Right atrium auricular region (tissue), 2 donors: ENCODE results near the gene ARHGEF1. TPM values are rescaled to one million over a fixed set of nuclear protein-coding genes. Genes with fewer than 3 reads are reported as not detected.

Source experiments
- DNase-seq: peaks from one replicate; pipeline ENCODE4 v3.0.0-alpha.2; 2019; ENCODE audit warnings: low spot score
- H3K27ac ChIP-seq, 2 donors: fragments of 200-600 bp; sonication (generic); 1 replicate in 1 of 2; 2 replicates in 1 of 2; pipeline ENCODE4 v1.5.1; 2016 to 2019
- H3K27me3 ChIP-seq, 2 donors: fragments of 200-600 bp; sonication (generic); one replicate each; pipeline versions ENCODE4 v1.5.1 to v1.6.0; 2017 to 2019
- H3K36me3 ChIP-seq: fragments of 200-600 bp; sonication (generic); one replicate; pipeline ENCODE4 v1.5.1; 2016
- H3K4me1 ChIP-seq, 2 donors: fragments of 200-600 bp; sonication (generic); one replicate each; pipeline versions ENCODE4 v1.5.1 to v1.6.0; 2017 to 2019
- H3K4me3 ChIP-seq, 2 donors: fragments of 200-600 bp; sonication (generic); 1 replicate in 1 of 2; 2 replicates in 1 of 2; pipeline ENCODE4 v1.5.1; 2017 to 2019; ENCODE audit warnings: mild to moderate bottlenecking in 1 of 2, moderate library complexity in 1 of 2
- H3K9me3 ChIP-seq, 2 donors: fragments of 200-600 bp; sonication (generic); one replicate each; pipeline ENCODE4 v1.5.1; 2019
- total RNA-seq, 2 donors: library from RNA; depleted of rRNA; stranded (reverse); fragments of >200 nt; gene quantifications; one replicate each; pipeline ENCODE4 v1.1.0, GENCODE V29; 2016
- TF ChIP-seq, protein P1 (sequence below), 2 donors: fragments of 200-600 bp; sonication (generic); IDR thresholded peaks; one replicate each; pipeline ENCODE4 v1.5.1; 2019; ENCODE audit warnings: antibody characterized with exemption in 2 of 2

The ARHGEF1 gene
- total RNA-seq, 2 donors from 2014 or later = 27.3 to 45.8 TPM

DNA sequence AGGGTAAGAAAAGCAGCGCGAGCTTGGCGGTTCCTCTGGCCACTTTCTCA is 38.2 kb upstream of the ARHGEF1 start, which contains the start of gene DMRTC2:
Gene DMRTC2, plus strand, starts transcription at position 42 of the 50 bp plus-strand sequence. CDS start 2,387 bp downstream, outside the sequence.
- H3K36me3 ChIP-seq = no peaks in the 10 kb centered on the region
- no peak within 1 kb of the TSS for H3K27ac ChIP-seq
- no peaks in the 10 kb centered on the region for H3K9me3 ChIP-seq
- TF ChIP-seq, protein P1, sequence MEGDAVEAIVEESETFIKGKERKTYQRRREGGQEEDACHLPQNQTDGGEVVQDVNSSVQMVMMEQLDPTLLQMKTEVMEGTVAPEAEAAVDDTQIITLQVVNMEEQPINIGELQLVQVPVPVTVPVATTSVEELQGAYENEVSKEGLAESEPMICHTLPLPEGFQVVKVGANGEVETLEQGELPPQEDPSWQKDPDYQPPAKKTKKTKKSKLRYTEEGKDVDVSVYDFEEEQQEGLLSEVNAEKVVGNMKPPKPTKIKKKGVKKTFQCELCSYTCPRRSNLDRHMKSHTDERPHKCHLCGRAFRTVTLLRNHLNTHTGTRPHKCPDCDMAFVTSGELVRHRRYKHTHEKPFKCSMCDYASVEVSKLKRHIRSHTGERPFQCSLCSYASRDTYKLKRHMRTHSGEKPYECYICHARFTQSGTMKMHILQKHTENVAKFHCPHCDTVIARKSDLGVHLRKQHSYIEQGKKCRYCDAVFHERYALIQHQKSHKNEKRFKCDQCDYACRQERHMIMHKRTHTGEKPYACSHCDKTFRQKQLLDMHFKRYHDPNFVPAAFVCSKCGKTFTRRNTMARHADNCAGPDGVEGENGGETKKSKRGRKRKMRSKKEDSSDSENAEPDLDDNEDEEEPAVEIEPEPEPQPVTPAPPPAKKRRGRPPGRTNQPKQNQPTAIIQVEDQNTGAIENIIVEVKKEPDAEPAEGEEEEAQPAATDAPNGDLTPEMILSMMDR (IDR thresholded peaks at IDR 0.05) = no peak
- DNase-seq = no peak
- H3K4me3 ChIP-seq = no peak within 1 kb of the TSS
- no peaks in the 10 kb centered on the region for H3K27me3 ChIP-seq
- H3K4me1 ChIP-seq = no peaks in the 10 kb centered on the region

DNA sequence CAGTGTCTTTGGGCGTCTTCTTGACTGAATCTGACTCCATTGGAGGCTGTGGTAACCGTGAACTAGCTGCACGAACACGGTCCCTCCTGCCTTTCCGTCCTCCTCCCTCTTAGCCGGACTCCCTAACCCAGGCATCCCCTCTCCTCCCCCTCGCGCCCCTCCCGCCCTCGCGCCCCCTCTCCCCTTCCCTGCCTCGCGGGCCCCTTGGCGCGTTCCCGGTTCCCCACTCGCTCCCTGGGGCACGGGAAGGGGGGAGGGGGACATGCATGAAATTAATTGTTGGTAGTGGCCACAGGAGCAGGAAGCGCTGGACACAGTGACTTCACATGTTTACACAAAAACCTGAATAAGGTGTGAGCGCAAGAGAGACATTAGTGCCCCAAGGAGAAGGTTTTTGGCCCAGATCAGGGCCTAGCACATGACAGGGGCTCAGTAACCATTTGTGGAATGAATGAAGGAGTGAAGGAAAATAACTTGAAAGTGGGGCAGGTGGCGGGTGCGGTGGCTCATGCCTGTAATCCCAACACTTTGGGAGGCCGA is 37.9 kb upstream of the ARHGEF1 start:
- TF ChIP-seq, protein P1 (IDR thresholded peaks at IDR 0.05) = no peak
- no peak for DNase-seq
- no peaks in the 10 kb centered on the region for H3K4me1 ChIP-seq
- H3K36me3 ChIP-seq = no peaks in the 10 kb centered on the region
- no peak overlapping the region for H3K4me3 ChIP-seq
- no peak overlapping the region for H3K27ac ChIP-seq
- no peaks in the 10 kb centered on the region for H3K9me3 ChIP-seq
- H3K27me3 ChIP-seq = no peaks in the 10 kb centered on the region

DNA sequence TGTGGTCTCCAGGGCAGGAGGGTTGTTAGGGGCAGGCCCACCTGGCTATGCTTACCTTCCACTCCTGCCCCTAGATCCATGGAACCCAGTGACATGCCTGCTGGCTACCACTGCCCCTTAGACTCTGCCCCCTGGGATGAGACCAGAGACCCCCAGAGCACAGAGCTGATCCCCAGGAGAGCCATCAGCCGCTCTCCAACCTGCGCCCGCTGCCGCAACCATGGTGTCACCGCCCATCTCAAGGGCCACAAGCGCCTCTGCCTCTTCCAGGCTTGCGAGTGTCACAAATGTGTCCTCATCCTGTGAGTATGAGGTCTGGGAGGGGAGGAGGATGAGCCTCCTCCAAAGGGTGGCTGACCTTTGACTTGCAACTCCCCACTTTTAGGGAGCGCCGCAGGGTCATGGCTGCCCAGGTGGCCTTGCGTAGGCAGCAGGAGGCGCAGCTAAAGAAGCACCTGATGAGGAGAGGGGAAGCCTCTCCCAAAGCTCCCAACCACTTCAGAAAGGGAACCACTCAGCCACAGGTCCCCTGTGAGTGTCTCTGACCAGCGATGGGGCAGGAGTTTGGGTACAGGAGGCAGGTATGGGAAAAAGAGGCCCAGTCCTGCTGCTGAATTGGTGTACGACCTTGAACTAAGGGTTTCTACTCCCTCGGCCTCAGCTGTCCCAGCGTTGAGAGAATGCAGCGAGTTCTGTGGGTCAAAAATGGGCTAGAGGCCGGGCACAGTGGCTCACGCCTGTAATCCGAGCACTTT is 35.5 kb upstream of the ARHGEF1 start:
- Histone ChIP-seq H3K27me3 (no peaks in the 10 kb centered on the region), H3K9me3 (no peaks in the 10 kb centered on the region), H3K36me3 (no peaks in the 10 kb centered on the region), H3K27ac (no peak overlapping the region), H3K4me1 (no peaks in the 10 kb centered on the region), H3K4me3 (no peak overlapping the region)
- TF ChIP-seq, protein P1 (IDR thresholded peaks at IDR 0.05) = no peak
- DNase-seq = no peak

DNA sequence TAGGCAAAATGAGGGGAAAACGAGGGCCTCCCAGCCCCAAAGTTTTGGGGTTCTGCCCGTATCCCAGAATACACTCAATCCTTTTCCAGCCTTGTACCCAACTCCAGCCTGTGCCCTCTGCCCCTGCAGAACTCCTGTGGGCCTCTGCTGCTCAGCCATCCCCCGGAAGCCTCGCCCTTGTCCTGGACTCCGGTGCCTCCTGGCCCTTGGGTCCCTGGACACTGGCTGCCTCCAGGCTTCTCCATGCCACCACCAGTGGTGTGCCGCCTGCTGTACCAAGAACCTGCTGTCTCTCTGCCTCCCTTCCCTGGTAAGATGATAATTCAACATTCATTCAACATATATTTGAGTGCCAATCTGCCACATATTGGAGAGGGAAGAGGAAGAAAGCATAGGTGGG is 34.3 kb upstream of the ARHGEF1 start:
- H3K27me3 ChIP-seq = no peaks in the 10 kb centered on the region
- no peak overlapping the region for H3K4me3 ChIP-seq
- no peaks in the 10 kb centered on the region for H3K4me1 ChIP-seq
- TF ChIP-seq, protein P1 (IDR thresholded peaks at IDR 0.05) = no peak
- no peak overlapping the region for H3K27ac ChIP-seq
- no peaks in the 10 kb centered on the region for H3K36me3 ChIP-seq
- H3K9me3 ChIP-seq = no peaks in the 10 kb centered on the region
- no peak for DNase-seq

DNA sequence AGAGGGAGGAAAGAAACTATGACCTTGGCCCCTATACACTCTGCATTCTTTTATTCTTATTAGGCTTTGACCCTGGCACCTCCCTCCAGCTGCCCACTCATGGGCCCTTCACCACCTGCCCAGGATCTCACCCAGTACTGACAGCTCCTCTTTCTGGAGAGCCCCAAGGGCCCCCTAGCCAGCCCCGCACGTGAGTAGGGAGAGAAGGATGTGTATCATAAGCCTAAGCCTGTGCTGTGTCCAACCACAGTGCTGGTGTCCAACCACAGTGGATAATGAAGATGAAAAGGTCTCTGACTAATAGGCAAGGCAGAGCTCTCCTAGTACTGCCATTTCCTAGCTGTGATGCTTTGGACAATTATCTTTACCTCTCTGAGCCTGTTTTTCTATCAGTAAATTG is 33.9 kb upstream of the ARHGEF1 start:
- TF ChIP-seq, protein P1 (IDR thresholded peaks at IDR 0.05) = no peak
- H3K27me3 ChIP-seq = no peaks in the 10 kb centered on the region
- no peak for DNase-seq
- H3K4me1 ChIP-seq = no peaks in the 10 kb centered on the region
- no peak overlapping the region for H3K4me3 ChIP-seq
- no peaks in the 10 kb centered on the region for H3K9me3 ChIP-seq
- no peaks in the 10 kb centered on the region for H3K36me3 ChIP-seq
- no peak overlapping the region for H3K27ac ChIP-seq

DNA sequence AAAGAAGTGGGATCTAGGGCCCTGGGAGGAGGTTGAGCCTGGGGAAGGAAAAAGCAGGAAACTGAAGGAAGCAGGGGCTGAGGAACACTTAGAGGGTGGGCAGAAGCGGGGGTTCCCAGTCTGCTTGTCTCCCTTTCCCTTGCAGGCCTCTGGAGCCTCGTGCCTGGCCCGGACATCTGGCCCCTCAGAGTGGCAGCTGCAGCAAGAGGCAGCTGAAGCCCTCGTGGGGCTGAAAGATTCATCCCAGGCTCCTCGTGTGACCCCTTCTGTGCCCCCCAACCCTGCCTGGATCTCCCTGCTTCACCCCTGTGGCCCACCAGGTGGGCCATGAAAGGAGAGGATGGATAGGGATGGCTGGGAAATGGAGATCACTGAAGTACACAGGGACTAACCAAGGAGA is 32.6 kb upstream of the ARHGEF1 start:
- H3K27ac ChIP-seq = no peak overlapping the region
- H3K9me3 ChIP-seq = no peaks in the 10 kb centered on the region
- H3K27me3 ChIP-seq = no peaks in the 10 kb centered on the region
- no peak overlapping the region for H3K4me3 ChIP-seq
- no peaks in the 10 kb centered on the region for H3K4me1 ChIP-seq
- H3K36me3 ChIP-seq = no peaks in the 10 kb centered on the region
- TF ChIP-seq, protein P1 (IDR thresholded peaks at IDR 0.05) = no peak
- no peak for DNase-seq
